T-helper 1 cell (primary cell): ENCODE results near the gene TMEM252.

ENCODE experiments used
- DNase-seq, 5 donors: peaks; one replicate each; pipeline ENCODE4 v3.0.0-alpha.2; 2012 to 2020
- total RNA-seq, 4 donors: gene quantifications; one replicate each; lab custom pipeline; 2026; lab: John Stamatoyannopoulos, UW

TMEM252 gene
- 0 reads per million in 4 donors for total RNA-seq

DNA sequence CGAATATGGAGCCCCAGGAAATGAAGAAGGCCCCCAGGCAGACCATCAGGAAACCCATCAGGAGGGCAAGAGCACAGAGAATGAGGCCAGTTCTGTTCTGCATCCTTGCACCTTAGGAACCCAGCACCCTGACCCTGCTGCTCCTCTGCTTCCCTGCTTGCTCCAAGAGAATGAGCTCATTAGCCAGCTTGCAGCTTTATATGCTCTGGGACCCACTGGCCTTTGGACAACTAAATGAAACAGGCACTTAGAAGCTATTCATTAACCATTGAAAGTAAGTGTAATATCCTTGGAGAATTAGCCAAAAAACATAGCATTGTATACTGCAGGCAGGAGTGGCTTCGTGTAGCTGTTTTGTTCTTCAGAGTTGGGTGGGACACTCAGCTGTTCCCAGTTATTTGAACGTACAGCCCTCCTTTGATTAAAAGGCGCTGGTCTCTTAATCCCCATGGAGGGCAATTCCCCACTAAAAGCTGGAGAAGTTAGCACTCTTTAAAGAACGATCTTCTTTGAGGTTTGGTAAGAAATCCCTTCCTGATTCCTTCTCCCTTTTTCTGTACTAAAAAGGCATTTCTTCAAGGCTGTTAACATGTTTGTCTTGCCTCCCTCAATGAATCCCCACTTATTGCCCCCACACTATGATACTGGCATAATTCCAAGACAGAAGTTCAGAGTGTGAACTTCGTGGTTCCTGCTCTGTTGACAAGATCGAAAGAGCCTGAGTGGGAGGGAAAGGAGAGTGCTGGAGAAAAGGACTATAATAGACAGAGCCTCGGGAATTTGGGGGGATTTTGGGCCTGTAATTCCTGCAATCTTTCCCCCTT is at the start of gene TMEM252:
Gene TMEM252 (minus strand): TSS at position 172 of the 824 bp plus-strand sequence. CDS start 69 bp downstream, at position 103.
- DNase-seq = no peak

DNA sequence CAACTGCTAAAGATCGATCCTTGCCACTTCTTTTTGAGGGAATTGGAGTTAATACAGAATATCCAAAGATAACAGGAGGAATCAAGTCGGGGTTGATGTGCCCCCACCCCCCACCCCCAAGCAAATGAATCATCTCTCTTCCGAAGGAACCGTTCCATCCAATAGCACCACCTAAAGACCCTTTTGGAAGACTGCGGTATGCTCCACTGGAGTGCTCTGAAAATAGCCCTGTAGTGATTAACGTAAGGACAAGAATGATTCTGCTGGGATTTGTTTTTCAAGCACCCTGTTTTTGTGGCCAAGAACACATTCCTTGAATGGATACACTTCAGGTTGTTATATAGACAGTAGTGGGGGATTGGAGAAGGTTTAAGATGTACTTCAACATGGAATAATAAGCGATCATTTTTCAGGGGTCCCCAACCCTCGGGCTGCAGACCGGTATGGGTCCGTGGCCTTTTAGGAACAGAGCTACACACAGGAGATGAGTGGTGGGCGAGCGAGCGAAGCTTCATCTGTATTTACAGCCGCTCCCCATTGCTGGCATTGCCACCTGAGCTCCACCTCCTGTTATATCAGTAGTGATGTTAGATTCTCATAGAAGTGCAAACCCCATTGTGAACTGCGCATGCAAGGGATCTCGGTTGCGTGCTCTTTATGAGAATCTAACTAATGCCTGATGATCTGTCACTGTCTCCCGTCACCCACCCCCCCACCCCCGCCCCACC is 44.5 kb upstream of the TMEM252 start:
- no peak for DNase-seq

DNA sequence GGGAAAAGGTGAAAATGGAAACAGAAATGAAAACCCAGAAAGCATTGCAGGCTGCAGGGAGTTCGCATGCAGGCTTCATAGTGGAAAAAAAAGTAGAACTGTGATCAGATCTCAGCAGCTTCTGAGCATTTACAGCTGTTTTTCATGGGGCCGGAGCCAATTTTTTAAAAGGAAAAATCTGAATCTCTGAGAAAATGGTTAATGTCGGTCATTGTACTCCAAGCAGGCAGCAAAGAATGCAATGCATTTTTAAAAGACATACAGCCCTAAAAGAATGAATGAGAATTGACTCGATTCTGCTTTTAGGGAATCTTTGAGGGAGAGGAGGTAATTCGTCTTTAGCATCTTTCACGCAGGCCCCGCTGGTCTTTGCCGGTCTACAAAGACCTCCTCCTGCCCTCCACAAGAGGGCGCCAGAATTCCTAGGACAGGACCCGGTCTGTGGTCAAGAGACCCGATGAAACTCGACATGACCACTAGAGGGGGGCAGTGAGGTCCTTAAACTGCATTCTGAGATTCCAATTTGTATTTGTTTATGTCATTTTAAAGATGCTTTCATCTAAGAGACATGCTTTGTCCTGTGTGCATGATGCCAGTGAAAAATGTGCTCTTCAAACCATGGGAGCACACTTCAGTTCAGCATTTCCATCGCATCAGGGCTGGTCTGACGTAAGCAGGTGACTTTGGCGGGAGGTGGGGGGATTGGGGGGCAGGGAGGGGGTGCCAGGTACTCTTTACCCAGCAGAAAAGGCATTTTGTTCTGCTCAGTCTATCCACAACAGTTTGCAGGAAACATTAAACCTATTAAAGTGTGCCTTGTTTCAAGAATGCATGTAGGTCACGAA is 43.7 kb upstream of the TMEM252 start:
- DNase-seq = peak; percentile 62 to 87 (median 77)

DNA sequence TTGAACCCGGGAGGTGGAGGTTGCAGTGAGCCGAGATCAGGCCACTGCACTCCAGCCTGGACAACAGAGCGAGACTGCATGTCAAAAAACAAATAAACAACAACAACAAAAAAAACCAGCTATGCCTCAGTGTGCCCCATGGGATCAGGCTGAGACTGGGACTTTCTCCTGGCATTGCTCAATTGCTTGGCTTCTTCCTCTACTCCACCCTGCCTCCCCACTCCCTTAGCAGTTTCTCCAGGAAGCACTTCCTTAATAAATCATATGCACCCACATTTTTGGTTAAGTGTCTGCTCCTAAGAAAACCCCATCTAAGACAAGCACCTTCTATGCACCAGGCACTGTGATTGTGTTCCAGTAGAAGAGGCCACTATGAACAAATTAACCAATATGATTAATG is 41.0 kb upstream of the TMEM252 start:
- DNase-seq = no peak

DNA sequence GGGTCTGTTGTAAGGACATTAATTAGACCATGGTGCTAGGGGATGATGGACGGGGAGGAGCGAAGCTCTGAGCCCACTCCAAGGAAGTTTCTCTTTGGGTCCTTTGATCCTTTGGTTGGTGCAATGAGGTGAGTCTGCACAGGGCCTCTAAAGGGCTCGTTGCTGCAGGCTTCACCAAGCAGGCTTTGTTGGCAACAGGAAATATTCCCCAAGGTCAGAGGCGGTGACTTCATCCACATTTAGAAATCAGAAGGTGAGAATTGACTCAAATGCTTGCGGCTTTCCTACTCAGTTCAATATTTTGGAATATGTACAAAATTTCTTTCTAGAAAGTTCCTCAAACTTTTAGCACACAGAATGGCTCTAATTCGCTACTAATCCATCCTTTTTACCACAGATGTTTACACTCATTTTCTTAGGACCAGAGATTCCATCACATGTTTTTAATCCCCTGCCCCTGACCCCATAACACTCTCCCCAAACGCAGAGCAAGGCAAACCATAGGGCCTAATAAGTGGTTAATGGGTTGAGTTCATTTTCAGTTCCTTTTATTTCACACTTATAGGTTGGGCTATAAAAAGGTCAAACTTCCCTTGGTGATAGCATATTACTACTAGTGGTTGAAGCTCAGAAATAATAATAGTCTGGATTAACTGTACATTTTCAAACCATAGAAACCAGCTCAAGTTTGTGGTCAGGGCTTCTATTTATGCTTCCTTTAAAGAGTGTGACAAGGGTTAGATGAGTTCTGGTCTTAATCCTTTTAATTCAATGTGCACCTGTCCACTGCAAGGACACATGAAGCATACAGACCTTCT is 37.3 kb upstream of the TMEM252 start:
- DNase-seq = no peak

- no peak for DNase-seq
Observed at GRCh38 chr9:68575817-68576216, 35.1 kb upstream of the TMEM252 start.

DNA sequence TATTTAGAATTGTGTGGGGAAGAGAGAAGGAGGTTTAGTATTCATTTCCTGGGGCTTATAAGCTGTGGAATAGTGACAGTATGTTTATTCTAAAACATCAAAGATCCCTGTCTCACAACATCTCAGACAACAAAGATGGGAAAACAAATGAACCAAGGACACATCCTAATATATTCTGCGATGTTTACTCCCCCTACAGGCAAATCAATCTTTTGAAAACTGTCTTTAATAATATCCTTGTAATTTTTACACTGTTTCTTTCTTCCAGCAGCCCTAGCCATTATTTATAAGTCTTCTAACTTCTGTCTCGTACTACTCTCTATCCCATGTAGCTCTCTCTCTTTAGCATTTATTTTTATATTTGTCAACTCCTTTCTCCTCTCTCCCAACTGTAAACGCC is 33.5 kb upstream of the TMEM252 start:
- DNase-seq = no peak

- no peak for DNase-seq
Observed at GRCh38 chr9:68567565-68567964, 26.9 kb upstream of the TMEM252 start.

GRCh38 chr9:68562461-68562860 is 21.8 kb upstream of the TMEM252 start:
- DNase-seq = no peak

- DNase-seq = peak in 3 of 5 donors; percentile 17 to 52 (median 21)
Observed at GRCh38 chr9:68560071-68560844, 19.6 kb upstream of the TMEM252 start.

GRCh38 chr9:68558545-68558944 is 17.9 kb upstream of the TMEM252 start:
- DNase-seq = no peak

DNA sequence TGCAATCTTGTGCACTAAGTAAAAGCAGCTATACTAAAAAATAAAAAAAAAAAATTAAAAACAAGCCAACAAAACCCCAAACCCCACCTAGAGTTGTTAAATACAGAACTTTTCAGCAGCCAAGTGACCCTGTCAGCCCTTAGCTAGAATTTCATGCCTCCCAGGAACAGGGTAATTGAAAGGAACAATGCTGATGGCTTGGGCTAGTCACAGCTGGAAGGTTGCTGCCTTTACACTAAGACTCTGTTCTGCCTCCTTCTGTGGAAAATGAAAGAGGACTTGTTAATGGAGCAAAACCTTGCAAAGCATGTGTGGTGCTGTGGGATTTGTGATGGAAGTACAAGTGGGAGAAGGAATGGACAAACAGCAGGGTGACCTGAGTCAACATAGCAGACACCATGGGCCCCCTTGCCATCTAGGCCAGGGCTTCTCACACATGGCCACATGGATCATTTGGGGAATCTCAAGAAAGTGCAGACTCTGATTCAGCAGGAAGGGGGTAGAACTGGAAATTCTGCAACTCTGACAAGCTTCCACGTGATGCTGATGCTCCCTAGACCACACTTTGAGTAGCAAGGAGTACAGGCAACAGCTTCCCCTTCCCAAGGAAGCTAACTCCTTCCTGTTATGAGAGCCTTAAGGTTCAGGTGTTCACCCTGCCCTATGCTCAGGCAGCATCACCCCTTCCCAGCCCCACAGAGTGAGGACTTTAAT is 14.9 kb upstream of the TMEM252 start:
- DNase-seq = no peak

GRCh38 chr9:68552700-68553476 is 12.2 kb upstream of the TMEM252 start:
- no peak for DNase-seq

GRCh38 chr9:68551191-68551590 is 10.5 kb upstream of the TMEM252 start:
- DNase-seq = no peak

GRCh38 chr9:68548241-68548640 is 7.6 kb upstream of the TMEM252 start:
- DNase-seq = no peak

- DNase-seq = no peak
Observed at GRCh38 chr9:68547417-68547816, 6.7 kb upstream of the TMEM252 start.

- peak in 1 of 5 donors; percentile 43 for DNase-seq
Observed at GRCh38 chr9:68546596-68547390, 6.1 kb upstream of the TMEM252 start.

- no peak for DNase-seq
Observed at GRCh38 chr9:68545033-68545705, 4.5 kb upstream of the TMEM252 start.
